Smooth muscle cell (in vitro differentiated cells): ENCODE measurements around the gene CPA5. TPM values are rescaled to one million over a fixed set of nuclear protein-coding genes. Genes with fewer than 3 reads are reported as not detected.

ENCODE experiments used
- DNase-seq: peaks from one replicate; lab custom pipeline; 2025; ENCODE audit not compliant: unreplicated experiment; lab: John Stamatoyannopoulos, UW
- H2AFZ ChIP-seq: fragments of 200-600 bp; sonication (generic); 2 replicates; pipeline ENCODE4 v1.6.0; 2016; ENCODE audit warnings: antibody characterized with exemption, low read depth, mild to moderate bottlenecking
- H3F3A ChIP-seq: fragments of 200-600 bp; sonication (generic); 2 replicates; pipeline ENCODE4 v1.6.0; 2017; ENCODE audit warnings: antibody characterized with exemption, low read depth
- H3K27ac ChIP-seq: fragments of 200-600 bp; sonication (generic); 2 replicates; pipeline ENCODE4 v1.5.1; 2016; ENCODE audit warnings: low read depth, mild to moderate bottlenecking
- H3K27me3 ChIP-seq: fragments of 200-600 bp; sonication (generic); 2 replicates; pipeline ENCODE4 v1.6.1; 2016; ENCODE audit warnings: low read depth, mild to moderate bottlenecking
- H3K36me3 ChIP-seq: fragments of 200-600 bp; sonication (generic); 2 replicates; pipeline ENCODE4 v1.5.1; 2016; ENCODE audit warnings: low read depth
- H3K4me1 ChIP-seq: fragments of 200-600 bp; sonication (generic); 2 replicates; pipeline ENCODE4 v1.5.1; 2016; ENCODE audit warnings: low read depth
- H3K4me2 ChIP-seq: fragments of 200-600 bp; sonication (generic); 2 replicates; pipeline ENCODE4 v1.6.0; 2016; ENCODE audit warnings: mild to moderate bottlenecking
- H3K4me3 ChIP-seq: fragments of 200-600 bp; sonication (generic); 2 replicates; pipeline ENCODE4 v1.5.1; 2016; ENCODE audit warnings: mild to moderate bottlenecking
- H3K79me2 ChIP-seq: fragments of 200-600 bp; sonication (generic); 2 replicates; pipeline ENCODE4 v1.6.0; 2016; ENCODE audit warnings: low read depth, mild to moderate bottlenecking
- H3K9ac ChIP-seq: fragments of 200-600 bp; sonication (generic); 2 replicates; pipeline ENCODE4 v1.6.0; 2016; ENCODE audit warnings: low read depth
- H3K9me3 ChIP-seq: fragments of 200-600 bp; sonication (generic); replicated peaks from 2 replicates; pipeline ENCODE4 v1.5.1; 2016; ENCODE audit warnings: low read depth
- H4K20me1 ChIP-seq: fragments of 200-600 bp; sonication (generic); 2 replicates; pipeline ENCODE4 v1.6.0; 2016; ENCODE audit warnings: low read depth
- WGBS: methylation state at CpG from one replicate; pipeline ENCODE4 v1.1.7; 2016; ENCODE audit warnings: low lambda C conversion rate; 5-methylcytosine and 5-hydroxymethylcytosine counted together
- polyA plus RNA-seq: library from polyadenylated mRNA; unstranded; fragments of >200 nt; fragmentation: Nextera tagmentation; extraction: Ambion mirVana; gene quantifications from 2 replicates; pipeline ENCODE4 v1.2.1, GENCODE V29; 2016
- total RNA-seq: library from RNA; depleted of rRNA; stranded (reverse); fragments of >200 nt; gene quantifications from 2 replicates; pipeline ENCODE4 v1.2.3, GENCODE V29; 2014
- TF ChIP-seq, protein P1 (sequence below): fragments of 200-600 bp; sonication (generic); IDR thresholded peaks from 2 replicates; pipeline ENCODE4 v1.5.1; 2017; ENCODE audit warnings: borderline replicate concordance, mild to moderate bottlenecking, antibody characterized with exemption; ENCODE audit not compliant: insufficient read depth, poor library complexity, severe bottlenecking

Gene CPA5
- total and polyA plus RNA-seq, 2 experiments from 2014 or later: not detected

DNA sequence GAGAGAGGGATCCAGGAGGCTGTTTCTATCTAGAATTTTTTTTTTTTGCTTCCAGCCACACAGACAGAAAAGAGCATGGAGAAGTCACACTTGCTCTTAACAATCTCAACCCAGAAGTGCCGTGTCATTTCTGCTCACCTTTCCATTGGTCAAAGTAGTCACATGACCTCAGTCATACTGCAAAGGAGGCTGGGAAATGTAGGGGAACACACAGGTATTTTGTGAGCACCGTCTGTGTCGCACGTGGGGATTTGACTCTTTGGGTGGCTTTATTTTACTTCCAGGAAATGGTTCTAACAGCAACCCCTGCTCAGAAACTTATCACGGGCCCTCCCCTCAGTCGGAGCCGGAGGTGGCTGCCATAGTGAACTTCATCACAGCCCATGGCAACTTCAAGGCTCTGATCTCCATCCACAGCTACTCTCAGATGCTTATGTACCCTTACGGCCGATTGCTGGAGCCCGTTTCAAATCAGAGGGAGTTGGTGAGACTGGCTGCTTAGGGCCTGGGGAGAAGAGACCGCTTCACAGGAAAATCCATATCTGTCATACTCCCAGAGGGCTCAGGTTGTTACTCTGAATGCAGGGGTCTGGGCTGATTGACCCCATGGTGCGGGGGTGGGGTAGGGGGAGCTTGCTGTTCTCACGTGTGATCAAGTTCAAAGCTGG, 22.6 kb downstream of the CPA5 start:
- Histone ChIP-seq H3K9me3 (no peaks in the 10 kb centered on the region), H3K79me2 (no peaks in the 10 kb centered on the region), H2AFZ (no peak overlapping the region), H3K27me3 (no peaks in the 10 kb centered on the region), H3K36me3 (no peaks in the 10 kb centered on the region), H3K4me3 (no peak overlapping the region), H3K27ac (no peak overlapping the region), H3K9ac (no peak overlapping the region), H3K4me2 (no peak overlapping the region), H4K20me1 (no peaks in the 10 kb centered on the region), H3K4me1 (peaks cover 26% of the 10 kb centered on the region), H3F3A (peaks cover 35% of the 10 kb centered on the region)
- WGBS: 96% methylated on average over 13 of the region's 13 CpGs
- DNase-seq: no peak
- TF ChIP-seq, protein P1, sequence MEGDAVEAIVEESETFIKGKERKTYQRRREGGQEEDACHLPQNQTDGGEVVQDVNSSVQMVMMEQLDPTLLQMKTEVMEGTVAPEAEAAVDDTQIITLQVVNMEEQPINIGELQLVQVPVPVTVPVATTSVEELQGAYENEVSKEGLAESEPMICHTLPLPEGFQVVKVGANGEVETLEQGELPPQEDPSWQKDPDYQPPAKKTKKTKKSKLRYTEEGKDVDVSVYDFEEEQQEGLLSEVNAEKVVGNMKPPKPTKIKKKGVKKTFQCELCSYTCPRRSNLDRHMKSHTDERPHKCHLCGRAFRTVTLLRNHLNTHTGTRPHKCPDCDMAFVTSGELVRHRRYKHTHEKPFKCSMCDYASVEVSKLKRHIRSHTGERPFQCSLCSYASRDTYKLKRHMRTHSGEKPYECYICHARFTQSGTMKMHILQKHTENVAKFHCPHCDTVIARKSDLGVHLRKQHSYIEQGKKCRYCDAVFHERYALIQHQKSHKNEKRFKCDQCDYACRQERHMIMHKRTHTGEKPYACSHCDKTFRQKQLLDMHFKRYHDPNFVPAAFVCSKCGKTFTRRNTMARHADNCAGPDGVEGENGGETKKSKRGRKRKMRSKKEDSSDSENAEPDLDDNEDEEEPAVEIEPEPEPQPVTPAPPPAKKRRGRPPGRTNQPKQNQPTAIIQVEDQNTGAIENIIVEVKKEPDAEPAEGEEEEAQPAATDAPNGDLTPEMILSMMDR: no peak

- Histone ChIP-seq H3K36me3 (no peaks in the 10 kb centered on the region), H3K79me2 (no peaks in the 10 kb centered on the region), H3K9ac (no peak overlapping the region), H3K27me3 (no peaks in the 10 kb centered on the region), H4K20me1 (no peaks in the 10 kb centered on the region), H3F3A (peaks cover 42% of the 10 kb centered on the region), H3K4me3 (no peak overlapping the region), H2AFZ (no peak overlapping the region), H3K9me3 (no peaks in the 10 kb centered on the region), H3K27ac (peak overlapping the region; percentile 95), H3K4me2 (no peak overlapping the region), H3K4me1 (peaks cover 35% of the 10 kb centered on the region)
- WGBS: 97% methylated on average over 19 of the region's 19 CpGs
- TF ChIP-seq, protein P1: no peak
- no peak for DNase-seq
These were observed 23.5 kb downstream of the CPA5 start for GRCh38 chr7:130367836-130368746.

GRCh38 chr7:130369110-130369711, 24.6 kb downstream of the CPA5 start:
- Histone ChIP-seq H3K9ac (peak overlapping the region; percentile 68), H2AFZ (no peak overlapping the region), H4K20me1 (no peaks in the 10 kb centered on the region), H3K4me1 (peaks cover 32% of the 10 kb centered on the region), H3F3A (peaks cover 39% of the 10 kb centered on the region), H3K27me3 (no peaks in the 10 kb centered on the region), H3K4me2 (peak overlapping the region; percentile 3), H3K79me2 (no peaks in the 10 kb centered on the region), H3K36me3 (no peaks in the 10 kb centered on the region), H3K27ac (peak overlapping the region; percentile 95), H3K4me3 (no peak overlapping the region), H3K9me3 (no peaks in the 10 kb centered on the region)
- WGBS: 45% methylated on average over 10 of the region's 10 CpGs
- TF ChIP-seq, protein P1: no peak
- no peak for DNase-seq
